OCI-LY3 (cell line): ENCODE data around the gene EML1.

Experiments used
- H2AFZ ChIP-seq: fragments of 200-600, 300-600 bp; shearing (Covaris generic); 2 replicates; pipeline ENCODE4 v1.6.0; 2014; ENCODE audit warnings: antibody characterized with exemption, low read depth, low read length
- H3K27ac ChIP-seq: fragments of 200-600, 300-600 bp; sonication (generic); 2 replicates; pipeline ENCODE4 v1.5.1; 2014; ENCODE audit warnings: mild to moderate bottlenecking, low read length, moderate library complexity, mixed read lengths
- H3K27me3 ChIP-seq: fragments of 200-600, 300-600 bp; sonication (generic); 2 replicates; pipeline ENCODE4 v1.6.1; 2014; ENCODE audit warnings: low read depth, low read length, mixed read lengths
- H3K36me3 ChIP-seq: fragments of 200-600, 300-600 bp; sonication (generic); replicated peaks from 2 replicates; pipeline ENCODE3; 2014; ENCODE audit warnings: low read depth, low read length, mixed read lengths
- H3K4me1 ChIP-seq: fragments of 300-600, 200-600 bp; sonication (generic); 2 replicates; pipeline ENCODE4 v1.6.1; 2014; ENCODE audit warnings: low read length, mixed read lengths
- H3K4me2 ChIP-seq: fragments of 200-600, 300-600 bp; sonication (generic); 2 replicates; pipeline ENCODE4 v1.6.1; 2014; ENCODE audit warnings: low read length, mixed read lengths
- H3K4me3 ChIP-seq: fragments of 300-600, 200-600 bp; sonication (generic); 2 replicates; pipeline ENCODE4 v1.5.1; 2014; ENCODE audit warnings: antibody characterized with exemption, mild to moderate bottlenecking, low read length, moderate library complexity
- H3K79me2 ChIP-seq: fragments of 300-600, 200-600 bp; shearing (Covaris generic); 2 replicates; pipeline ENCODE4 v1.6.1; 2014; ENCODE audit warnings: mild to moderate bottlenecking, low read length, mixed read lengths
- H3K9ac ChIP-seq: fragments of 300-600, 200-600 bp; shearing (Covaris generic); 2 replicates; pipeline ENCODE4 v1.6.0; 2014; ENCODE audit warnings: mild to moderate bottlenecking, low read length, moderate library complexity
- H3K9me3 ChIP-seq: fragments of 200-600, 300-600 bp; shearing (Covaris generic); 2 replicates; pipeline ENCODE4 v1.6.1; 2014; ENCODE audit warnings: low read length, mixed read lengths; ENCODE audit not compliant: insufficient read depth
- H4K20me1 ChIP-seq: fragments of 200-600, 300-600 bp; sonication (generic); 2 replicates; pipeline ENCODE4 v1.6.1; 2016; ENCODE audit warnings: low read length, mixed read lengths; ENCODE audit not compliant: insufficient read depth
- EZH2phosphoT487 ChIP-seq: fragments of 200-600 bp; shearing (Covaris generic); IDR thresholded peaks from 2 replicates; pipeline ENCODE4 v1.6.1; 2018; ENCODE audit warnings: antibody characterized with exemption, mixed run types, low read depth
- TF ChIP-seq, protein P1 (sequence below): fragments of 200-600, 300-600 bp; sonication (generic); IDR thresholded peaks from 2 replicates; pipeline ENCODE4 v1.5.1; 2014; ENCODE audit warnings: antibody characterized with exemption, low read length, low read depth

Gene EML1

DNA sequence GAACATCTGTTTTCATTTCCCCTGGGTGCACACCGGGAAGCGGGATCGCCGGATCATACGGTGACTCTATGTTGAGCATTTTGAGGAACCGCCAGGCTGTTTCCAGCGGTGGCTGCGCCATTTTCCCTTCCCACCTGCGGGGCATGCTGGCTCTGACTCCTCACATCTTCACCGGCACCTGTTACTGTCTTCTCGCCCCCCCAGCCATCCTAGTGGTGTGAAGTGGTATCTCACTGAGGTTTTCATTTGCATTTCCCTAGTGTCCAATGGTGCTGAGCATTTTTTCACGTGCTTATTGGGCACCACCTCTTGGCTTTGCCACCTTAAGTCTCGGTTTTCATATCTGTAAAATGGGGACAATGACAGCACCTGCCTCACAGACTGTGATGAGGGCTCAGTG is 44.1 kb upstream of the EML1 start:
- Histone ChIP-seq H3K4me1 (peaks cover 47% of the 10 kb centered on the region), H4K20me1 (no peaks in the 10 kb centered on the region), H3K4me2 (peak overlapping the region; percentile 69), H3K9me3 (no peaks in the 10 kb centered on the region), H3K27me3 (peaks cover 16% of the 10 kb centered on the region), H3K79me2 (no peaks in the 10 kb centered on the region), H2AFZ (0 out of 2 replicates have a peak overlapping the region, but pooled peaks have one; percentile 25), H3K27ac (no peak overlapping the region), H3K9ac (no peak overlapping the region), H3K36me3 (no peaks in the 10 kb centered on the region), H3K4me3 (peak overlapping the region; percentile 52)
- no peak for TF ChIP-seq EZH2phosphoT487
- TF ChIP-seq, protein P1, sequence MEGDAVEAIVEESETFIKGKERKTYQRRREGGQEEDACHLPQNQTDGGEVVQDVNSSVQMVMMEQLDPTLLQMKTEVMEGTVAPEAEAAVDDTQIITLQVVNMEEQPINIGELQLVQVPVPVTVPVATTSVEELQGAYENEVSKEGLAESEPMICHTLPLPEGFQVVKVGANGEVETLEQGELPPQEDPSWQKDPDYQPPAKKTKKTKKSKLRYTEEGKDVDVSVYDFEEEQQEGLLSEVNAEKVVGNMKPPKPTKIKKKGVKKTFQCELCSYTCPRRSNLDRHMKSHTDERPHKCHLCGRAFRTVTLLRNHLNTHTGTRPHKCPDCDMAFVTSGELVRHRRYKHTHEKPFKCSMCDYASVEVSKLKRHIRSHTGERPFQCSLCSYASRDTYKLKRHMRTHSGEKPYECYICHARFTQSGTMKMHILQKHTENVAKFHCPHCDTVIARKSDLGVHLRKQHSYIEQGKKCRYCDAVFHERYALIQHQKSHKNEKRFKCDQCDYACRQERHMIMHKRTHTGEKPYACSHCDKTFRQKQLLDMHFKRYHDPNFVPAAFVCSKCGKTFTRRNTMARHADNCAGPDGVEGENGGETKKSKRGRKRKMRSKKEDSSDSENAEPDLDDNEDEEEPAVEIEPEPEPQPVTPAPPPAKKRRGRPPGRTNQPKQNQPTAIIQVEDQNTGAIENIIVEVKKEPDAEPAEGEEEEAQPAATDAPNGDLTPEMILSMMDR: peak; percentile 14; the same call in 1 of the 2 replicates

DNA sequence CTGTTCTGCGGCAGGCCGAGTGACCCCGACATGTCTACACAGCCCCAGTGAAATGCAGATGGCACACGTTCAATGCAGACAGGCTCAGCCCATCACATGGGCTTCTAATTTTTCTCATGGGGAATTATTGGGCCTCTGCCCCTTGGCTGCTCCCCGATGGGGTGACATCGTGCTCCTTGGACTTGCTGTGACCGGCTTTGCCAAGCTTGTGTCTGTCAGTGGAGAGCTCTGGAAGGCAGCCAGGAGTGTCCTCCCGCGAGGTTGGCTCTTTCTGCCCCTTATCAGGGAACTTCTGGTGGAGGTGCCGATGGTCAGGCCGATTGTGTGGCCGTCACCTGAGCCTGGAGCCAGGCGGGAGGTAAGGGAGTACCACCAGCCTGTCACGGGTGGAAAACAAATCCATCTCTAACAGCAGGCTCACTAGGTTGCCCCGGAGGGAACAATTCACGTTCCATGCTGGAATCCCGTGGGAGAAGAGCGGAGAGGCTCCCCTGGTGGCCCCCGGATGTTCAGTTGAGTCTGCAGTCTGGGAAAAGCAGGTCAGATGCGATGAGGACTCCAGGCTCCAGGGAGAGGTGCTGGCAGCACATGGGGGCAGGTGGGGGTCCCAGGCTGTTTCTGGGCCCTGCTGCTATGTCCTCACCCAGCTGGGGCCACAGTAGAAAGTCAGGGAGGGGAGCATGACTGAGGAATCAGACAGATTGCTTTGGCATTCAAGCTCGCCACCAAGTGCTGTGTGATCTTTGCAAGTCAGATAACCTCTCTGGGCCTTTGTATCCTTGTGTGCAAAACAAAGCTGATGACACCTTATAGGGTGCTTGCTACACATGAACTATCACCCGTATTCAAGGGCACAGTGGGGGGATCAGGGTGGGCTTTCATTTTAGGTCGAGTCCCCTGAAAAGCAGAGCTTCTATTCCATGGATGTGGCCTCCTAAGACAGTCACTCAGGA is 43.2 kb upstream of the EML1 start:
- H3K27me3 ChIP-seq: peaks cover 16% of the 10 kb centered on the region
- H3K79me2 ChIP-seq: no peaks in the 10 kb centered on the region
- no peak overlapping the region for H3K27ac ChIP-seq
- no peaks in the 10 kb centered on the region for H3K9me3 ChIP-seq
- no peaks in the 10 kb centered on the region for H4K20me1 ChIP-seq
- H3K9ac ChIP-seq: no peak overlapping the region
- H3K4me2 ChIP-seq: peak overlapping the region; percentile 69
- H2AFZ ChIP-seq: no peak overlapping the region
- H3K36me3 ChIP-seq: no peaks in the 10 kb centered on the region
- H3K4me3 ChIP-seq: peak overlapping the region; percentile 52
- H3K4me1 ChIP-seq: peaks cover 47% of the 10 kb centered on the region
- TF ChIP-seq, protein P1: no peak
- no peak for TF ChIP-seq EZH2phosphoT487

DNA sequence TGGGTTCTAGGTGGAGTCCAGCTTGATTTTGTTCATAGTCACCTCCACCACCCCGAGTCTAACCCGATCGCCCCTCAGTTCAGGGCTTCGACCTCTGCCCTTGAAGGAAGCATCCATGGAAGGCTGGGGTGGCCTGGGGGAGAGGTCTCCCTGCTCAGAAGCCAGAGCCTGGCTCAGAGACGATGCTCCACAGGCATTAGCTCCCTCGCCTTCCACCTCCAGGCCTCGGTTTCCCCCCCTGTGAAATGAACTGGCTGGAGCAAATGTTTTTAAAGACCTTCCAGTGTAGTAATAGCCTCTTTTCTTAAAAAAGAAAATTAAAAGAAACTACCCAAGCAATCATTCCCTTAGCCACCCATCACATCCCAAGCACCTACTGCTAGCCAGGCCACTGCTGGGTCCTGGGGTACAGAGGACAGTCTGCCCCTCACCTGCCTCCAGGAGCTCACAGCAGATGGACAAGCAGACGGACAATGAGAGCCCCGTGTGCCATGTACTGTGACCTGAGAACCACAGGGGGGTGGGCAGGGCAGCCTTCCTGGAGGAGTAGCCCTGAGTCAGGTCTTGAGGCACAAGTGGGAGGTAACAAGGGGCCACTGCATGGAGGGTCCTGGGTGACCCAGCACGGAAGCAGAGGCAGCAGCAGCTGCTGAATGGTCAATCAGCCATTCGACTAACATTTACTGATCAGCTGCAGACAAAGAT is 42.3 kb upstream of the EML1 start:
- Histone ChIP-seq H3K9me3 (no peaks in the 10 kb centered on the region), H3K36me3 (no peaks in the 10 kb centered on the region), H3K4me1 (peaks cover 53% of the 10 kb centered on the region), H3K27me3 (peaks cover 16% of the 10 kb centered on the region), H3K4me2 (no peak overlapping the region), H4K20me1 (no peaks in the 10 kb centered on the region), H3K9ac (no peak overlapping the region), H3K27ac (no peak overlapping the region), H3K79me2 (no peaks in the 10 kb centered on the region), H3K4me3 (no peak overlapping the region), H2AFZ (no peak overlapping the region)
- TF ChIP-seq, protein P1: no peak
- TF ChIP-seq EZH2phosphoT487: no peak
